ENCODE measurements around the gene WDTC1. TPM values are rescaled to one million over a fixed set of nuclear protein-coding genes. Genes with fewer than 3 reads are reported as not detected.
A peak's percentile ranks its signal among the peaks of the same experiment; 100 is the strongest.
"Not testable (repeated sequence)": the region's sequence is repeated elsewhere in the genome, so short reads cannot be mapped to it uniquely, and the experiment has no call there.

Gene WDTC1
- total RNA-seq, 1 donor from 2014 or later, result 24.7 TPM

GRCh38 chr1:27233667-27234048, 774 bp upstream of the WDTC1 start:
- TF ChIP-seq, protein P1, sequence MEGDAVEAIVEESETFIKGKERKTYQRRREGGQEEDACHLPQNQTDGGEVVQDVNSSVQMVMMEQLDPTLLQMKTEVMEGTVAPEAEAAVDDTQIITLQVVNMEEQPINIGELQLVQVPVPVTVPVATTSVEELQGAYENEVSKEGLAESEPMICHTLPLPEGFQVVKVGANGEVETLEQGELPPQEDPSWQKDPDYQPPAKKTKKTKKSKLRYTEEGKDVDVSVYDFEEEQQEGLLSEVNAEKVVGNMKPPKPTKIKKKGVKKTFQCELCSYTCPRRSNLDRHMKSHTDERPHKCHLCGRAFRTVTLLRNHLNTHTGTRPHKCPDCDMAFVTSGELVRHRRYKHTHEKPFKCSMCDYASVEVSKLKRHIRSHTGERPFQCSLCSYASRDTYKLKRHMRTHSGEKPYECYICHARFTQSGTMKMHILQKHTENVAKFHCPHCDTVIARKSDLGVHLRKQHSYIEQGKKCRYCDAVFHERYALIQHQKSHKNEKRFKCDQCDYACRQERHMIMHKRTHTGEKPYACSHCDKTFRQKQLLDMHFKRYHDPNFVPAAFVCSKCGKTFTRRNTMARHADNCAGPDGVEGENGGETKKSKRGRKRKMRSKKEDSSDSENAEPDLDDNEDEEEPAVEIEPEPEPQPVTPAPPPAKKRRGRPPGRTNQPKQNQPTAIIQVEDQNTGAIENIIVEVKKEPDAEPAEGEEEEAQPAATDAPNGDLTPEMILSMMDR (conservative IDR thresholded peaks at IDR 0.05; ENCODE audit: low read depth, low read length), result no peak
- H3K4me3 ChIP-seq (ENCODE audit: low read depth, low read length), result peak overlapping the region; percentile 60
- DNase-seq (ENCODE audit: low read depth), result no peak

GRCh38 chr1:27235827-27236226, 1.4 kb downstream of the WDTC1 start:
- TF ChIP-seq, protein P1 (conservative IDR thresholded peaks at IDR 0.05; ENCODE audit: low read depth, low read length), result no peak
- H3K4me3 ChIP-seq (ENCODE audit: low read depth, low read length), result peak overlapping the region; percentile 76
- peak; percentile 4 for DNase-seq (ENCODE audit: low read depth)

DNA sequence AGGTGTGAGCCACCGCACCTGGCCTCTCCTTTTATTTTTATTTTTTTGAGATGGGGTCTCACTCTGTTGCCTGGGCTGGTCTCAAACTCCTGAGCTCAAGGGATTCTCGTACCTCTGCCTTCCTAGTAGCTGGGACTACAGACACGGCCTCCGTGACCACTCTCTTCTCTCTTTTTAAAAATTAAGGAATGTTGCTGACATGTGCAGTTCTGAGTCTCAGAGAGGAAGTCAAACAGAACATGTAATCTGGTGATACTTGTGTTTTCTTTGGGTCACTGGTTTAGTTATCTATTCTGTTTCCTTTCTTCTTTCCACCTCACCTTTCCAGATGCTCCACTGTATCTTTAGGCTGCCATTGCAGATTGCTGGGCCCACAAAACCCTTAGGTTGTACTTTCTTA, 2.7 kb downstream of the WDTC1 start:
- TF ChIP-seq, protein P1 (conservative IDR thresholded peaks at IDR 0.05; ENCODE audit: low read depth, low read length), result no peak
- DNase-seq (ENCODE audit: low read depth), result no peak
- H3K4me3 ChIP-seq (ENCODE audit: low read depth, low read length), result no peak overlapping the region

GRCh38 chr1:27238032-27238431, 3.6 kb downstream of the WDTC1 start:
- no peak overlapping the region for H3K4me3 ChIP-seq (ENCODE audit: low read depth, low read length)
- DNase-seq (ENCODE audit: low read depth), result no peak
- TF ChIP-seq, protein P1 (conservative IDR thresholded peaks at IDR 0.05; ENCODE audit: low read depth, low read length), result no peak

- TF ChIP-seq, protein P1 (conservative IDR thresholded peaks at IDR 0.05; ENCODE audit: low read depth, low read length), result no peak
- DNase-seq (ENCODE audit: low read depth), result no peak
- no peak overlapping the region for H3K4me3 ChIP-seq (ENCODE audit: low read depth, low read length)
Measured at GRCh38 chr1:27241677-27242076, 7.2 kb downstream of the WDTC1 start.

DNA sequence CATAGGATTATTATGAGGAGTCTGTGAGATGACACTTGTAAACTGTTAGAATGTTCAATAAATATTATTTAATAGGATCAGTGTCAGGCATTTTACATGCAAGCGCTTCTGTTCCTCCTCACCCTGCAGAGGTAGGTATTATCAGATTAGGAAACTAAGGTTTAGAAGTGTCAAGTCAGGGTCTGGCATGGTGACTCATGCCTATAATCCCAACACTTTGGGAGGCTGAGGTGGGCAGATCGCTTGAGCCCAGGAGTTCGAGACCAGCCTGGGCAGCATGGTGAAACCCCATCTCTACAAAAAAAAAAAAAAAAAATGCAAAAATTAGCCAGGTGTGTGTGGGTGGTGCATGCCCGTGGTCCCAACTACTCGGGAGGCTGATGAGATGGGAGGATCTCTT, 9.2 kb downstream of the WDTC1 start:
- H3K4me3 ChIP-seq (ENCODE audit: low read depth, low read length); DNase-seq (ENCODE audit: low read depth): not testable (repeated sequence)

DNA sequence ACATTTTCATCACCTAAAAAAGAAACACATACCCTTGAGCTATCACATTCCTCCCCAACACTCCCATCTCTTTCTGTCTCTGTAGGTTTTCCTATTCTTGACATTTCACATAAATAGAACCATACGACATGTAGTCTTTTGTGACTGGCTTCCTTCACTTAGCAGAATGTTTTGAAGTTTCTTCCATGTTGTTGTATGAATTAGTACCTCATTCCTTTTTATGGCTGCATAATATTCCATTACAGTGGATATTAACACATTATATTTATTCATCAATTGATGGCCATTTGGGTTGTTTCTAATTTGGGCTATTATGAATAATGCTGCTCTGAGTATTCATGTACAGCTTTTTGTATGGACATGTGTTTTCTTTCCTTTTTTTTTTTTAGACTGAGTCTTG, 11.8 kb downstream of the WDTC1 start:
- no peak overlapping the region for H3K4me3 ChIP-seq (ENCODE audit: low read depth, low read length)
- TF ChIP-seq, protein P1 (conservative IDR thresholded peaks at IDR 0.05; ENCODE audit: low read depth, low read length), result no peak
- DNase-seq (ENCODE audit: low read depth), result no peak

- TF ChIP-seq, protein P1 (conservative IDR thresholded peaks at IDR 0.05; ENCODE audit: low read depth, low read length), result no peak
- no peak for DNase-seq (ENCODE audit: low read depth)
- no peak overlapping the region for H3K4me3 ChIP-seq (ENCODE audit: low read depth, low read length)
Measured at GRCh38 chr1:27253596-27253995, 19.2 kb downstream of the WDTC1 start.
